GM12878 (cell line): ENCODE data around the gene MYL6B. TPM values are rescaled to one million over a fixed set of nuclear protein-coding genes. Genes with fewer than 3 reads are reported as not detected.

Experiments used
- ATF7 ChIP-seq: fragments of 450-650 bp; IDR thresholded peaks from 2 replicates; pipeline ENCODE4 v1.6.1; 2016; ENCODE audit warnings: low read depth, mild to moderate bottlenecking
- CBX3 ChIP-seq: fragments of 200-600 bp; sonication (generic); IDR thresholded peaks from 2 replicates; pipeline ENCODE4 v1.6.1; 2016; ENCODE audit warnings: low read depth, borderline replicate concordance
- CBX5 ChIP-seq: sonication (generic); IDR thresholded peaks from 2 replicates; pipeline ENCODE4 v1.6.1; 2016; ENCODE audit warnings: low read depth, moderate library complexity, mild to moderate bottlenecking, inconsistent platforms
- CHD1 ChIP-seq: IDR thresholded peaks from 2 replicates; pipeline ENCODE4 v1.6.1; 2012; ENCODE audit warnings: low read depth, low read length, improper control_type of control experiment
- EED ChIP-seq: sonication (generic); IDR thresholded peaks from 2 replicates; pipeline ENCODE4 v1.6.1; 2016; ENCODE audit warnings: antibody characterized with exemption, low read depth
- EP300 ChIP-seq, 2 experiments: fragments of 150-350 bp in 1 of 2; IDR thresholded peaks; 2 replicates each; pipeline ENCODE4 v1.6.1; 2011 to 2012; ENCODE audit warnings: low read depth in 2 of 2, low read length in 2 of 2, borderline replicate concordance in 1 of 2, improper control_type of control experiment in 1 of 2, inconsistent platforms in 1 of 2; ENCODE audit not compliant: control insufficient read depth in 1 of 2
- HDAC6 ChIP-seq: fragments of 200-600 bp; sonication (generic); IDR thresholded peaks from one replicate; pipeline ENCODE4 v1.8.0; 2017; ENCODE audit warnings: antibody characterized with exemption; ENCODE audit not compliant: unreplicated experiment
- HDGF ChIP-seq: fragments of 450-650 bp; IDR thresholded peaks from 2 replicates; pipeline ENCODE4 v1.6.1; 2016; ENCODE audit warnings: antibody characterized with exemption
- IRF4 ChIP-seq: IDR thresholded peaks from 2 replicates; pipeline ENCODE4 v1.6.1; 2011; ENCODE audit warnings: low read depth, low read length
- JUNB ChIP-seq: IDR thresholded peaks from 2 replicates; pipeline ENCODE4 v1.6.1; 2016; ENCODE audit warnings: antibody characterized with exemption, mild to moderate bottlenecking
- KAT2A ChIP-seq: conservative IDR thresholded peaks from 2 replicates; pipeline ENCODE4 v1.6.1; 2011; ENCODE audit warnings: low read depth, low read length; ENCODE audit not compliant: control insufficient read depth
- KLF5 ChIP-seq: fragments of 450-650 bp; IDR thresholded peaks from 2 replicates; pipeline ENCODE4 v1.6.1; 2014; ENCODE audit warnings: mild to moderate bottlenecking; ENCODE audit not compliant: partially characterized antibody
- MEF2A ChIP-seq: IDR thresholded peaks from 2 replicates; pipeline ENCODE4 v1.6.1; 2011; ENCODE audit warnings: low read depth, mild to moderate bottlenecking, low read length, moderate library complexity; ENCODE audit not compliant: insufficient read depth
- MTA3 ChIP-seq: IDR thresholded peaks from 2 replicates; pipeline ENCODE4 v1.6.1; 2012; ENCODE audit warnings: low read length, inconsistent platforms, borderline replicate concordance
- POLR2AphosphoS5 ChIP-seq: IDR thresholded peaks from 2 replicates; pipeline ENCODE4 v1.6.1; 2011; ENCODE audit warnings: mild to moderate bottlenecking, low read length, inconsistent platforms
- RAD51 ChIP-seq: fragments of 450-650 bp; IDR thresholded peaks from 2 replicates; pipeline ENCODE4 v1.6.1; 2016; ENCODE audit warnings: moderate library complexity, mild to moderate bottlenecking, inconsistent platforms
- SPI1 ChIP-seq: IDR thresholded peaks from 2 replicates; pipeline ENCODE4 v1.6.1; 2011; ENCODE audit warnings: low read depth, mild to moderate bottlenecking, low read length, moderate library complexity, borderline replicate concordance; ENCODE audit not compliant: insufficient read depth
- STAT3 ChIP-seq: IDR thresholded peaks from 2 replicates; pipeline ENCODE4 v1.6.1; 2011; ENCODE audit warnings: low read depth, low read length, improper control_type of control experiment
- SUPT20H ChIP-seq: IDR thresholded peaks from 2 replicates; pipeline ENCODE4 v1.6.1; 2011; ENCODE audit warnings: low read depth, mild to moderate bottlenecking, low read length, moderate library complexity, borderline replicate concordance; ENCODE audit not compliant: control insufficient read depth
- SUZ12 ChIP-seq: fragments of 200-600 bp; sonication (generic); IDR thresholded peaks from one replicate; pipeline ENCODE4 v1.6.1; 2018; ENCODE audit warnings: antibody characterized with exemption, mild to moderate bottlenecking; ENCODE audit not compliant: unreplicated experiment
- TAF1 ChIP-seq: IDR thresholded peaks from 2 replicates; pipeline ENCODE4 v1.6.1; 2011; ENCODE audit warnings: mild to moderate bottlenecking, low read depth, low read length, borderline replicate concordance
- TCF3 ChIP-seq: IDR thresholded peaks from 2 replicates; pipeline ENCODE4 v1.6.1; 2012; ENCODE audit warnings: low read depth, mild to moderate bottlenecking, low read length, borderline replicate concordance; ENCODE audit not compliant: insufficient read depth
- TCF7 ChIP-seq: IDR thresholded peaks from 2 replicates; pipeline ENCODE4 v1.6.1; 2014; ENCODE audit warnings: antibody characterized with exemption, borderline replicate concordance
- WRNIP1 ChIP-seq: IDR thresholded peaks from 2 replicates; pipeline ENCODE4 v1.6.1; 2011; ENCODE audit warnings: low read depth, low read length, improper control_type of control experiment, borderline replicate concordance
- YY1 ChIP-seq: IDR thresholded peaks from 2 replicates; pipeline ENCODE4 v1.6.1; 2011; ENCODE audit warnings: low read depth, mild to moderate bottlenecking, low read length
- ZNF274 ChIP-seq: IDR thresholded peaks from one replicate; pipeline ENCODE4 v1.8.0; 2011; ENCODE audit not compliant: insufficient read length, insufficient read depth
- ZNF384 ChIP-seq: IDR thresholded peaks from 2 replicates; pipeline ENCODE4 v1.6.1; 2012; ENCODE audit warnings: low read depth, mild to moderate bottlenecking, low read length, improper control_type of control experiment, borderline replicate concordance
- polyA plus RNA-seq, 11 experiments: library from polyadenylated mRNA; depleted of rRNA in 4 of 11; unstranded in 6 of 11; stranded (reverse) in 5 of 11; fragments of >200 nt; fragmentation: Nextera tagmentation in 4 of 11; fragmentation: Illumina TruSeq in 1 of 11; extraction: Ambion mirVana in 4 of 11; extraction: Trizol in 1 of 11; gene quantifications; 1 replicate in 1 of 11; 2 replicates in 10 of 11; pipeline versions ENCODE4 v1.2.1 to v1.2.3, GENCODE V29; 2011 to 2016; ENCODE audit warnings: inconsistent platforms in 2 of 11, missing spikeins in 2 of 11, low read depth in 1 of 11
- total RNA-seq, 4 experiments: library from RNA; depleted of rRNA in 3 of 4; stranded (reverse); fragments of >200 nt in 3 of 4; fragmentation: Illumina TruSeq in 1 of 4; extraction: Trizol in 1 of 4; gene quantifications; 2 replicates each; pipeline versions ENCODE4 v1.2.1 to v1.2.3, GENCODE V29; 2013 to 2021
- TF ChIP-seq, protein P1 (sequence below): fragments of 450-650 bp; IDR thresholded peaks from 2 replicates; pipeline ENCODE4 v1.6.1; 2017; ENCODE audit warnings: borderline replicate concordance
- TF ChIP-seq, protein P2 (sequence below): IDR thresholded peaks from 2 replicates; pipeline ENCODE4 v1.6.1; 2011; ENCODE audit warnings: mild to moderate bottlenecking, low read depth, low read length, moderate library complexity; ENCODE audit not compliant: insufficient replicate concordance
- TF ChIP-seq, protein P3 (sequence below): IDR thresholded peaks from 2 replicates; pipeline ENCODE4 v1.6.1; 2011; ENCODE audit warnings: borderline replicate concordance, low read depth, mild to moderate bottlenecking, moderate library complexity, mixed read lengths, low read length; ENCODE audit not compliant: insufficient read depth; ENCODE audit errors: extremely low read length

Gene MYL6B
- total and polyA plus RNA-seq, 10 of the 15 experiments (the other 5 are each of a cell fraction or from before 2014, with no cell fraction given) = 75.5 to 153 (median 114) TPM

DNA sequence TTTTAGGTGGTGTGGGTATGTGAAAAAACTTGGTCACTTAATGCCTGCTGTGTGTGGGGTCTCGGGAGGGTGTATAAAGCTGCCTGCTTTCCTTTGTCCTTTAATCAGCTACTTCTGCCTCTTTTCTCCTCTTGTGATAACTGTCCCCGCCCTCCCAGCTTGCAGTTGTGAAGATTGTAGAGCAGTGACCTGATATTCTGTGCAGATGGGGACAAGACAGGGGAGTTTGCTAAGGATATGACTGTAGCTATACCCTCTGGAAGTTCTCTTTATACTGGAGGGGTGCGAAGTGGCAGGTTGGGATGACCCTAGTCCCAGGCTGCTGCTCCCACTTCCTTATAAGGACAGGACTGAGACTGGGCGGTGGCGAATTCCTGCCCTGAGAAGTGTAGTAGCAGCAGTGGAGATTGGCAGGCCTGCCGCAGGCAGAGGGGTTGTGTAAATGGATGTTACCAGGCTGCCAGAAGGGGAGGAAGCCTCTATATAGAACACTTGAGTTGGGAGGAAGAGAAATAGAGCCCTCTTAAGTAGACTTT is 6.6 kb downstream of the MYL6B start (continued):
- TF ChIP-seq, protein P1, sequence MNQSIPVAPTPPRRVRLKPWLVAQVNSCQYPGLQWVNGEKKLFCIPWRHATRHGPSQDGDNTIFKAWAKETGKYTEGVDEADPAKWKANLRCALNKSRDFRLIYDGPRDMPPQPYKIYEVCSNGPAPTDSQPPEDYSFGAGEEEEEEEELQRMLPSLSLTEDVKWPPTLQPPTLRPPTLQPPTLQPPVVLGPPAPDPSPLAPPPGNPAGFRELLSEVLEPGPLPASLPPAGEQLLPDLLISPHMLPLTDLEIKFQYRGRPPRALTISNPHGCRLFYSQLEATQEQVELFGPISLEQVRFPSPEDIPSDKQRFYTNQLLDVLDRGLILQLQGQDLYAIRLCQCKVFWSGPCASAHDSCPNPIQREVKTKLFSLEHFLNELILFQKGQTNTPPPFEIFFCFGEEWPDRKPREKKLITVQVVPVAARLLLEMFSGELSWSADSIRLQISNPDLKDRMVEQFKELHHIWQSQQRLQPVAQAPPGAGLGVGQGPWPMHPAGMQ = no peak
- no peak for TF ChIP-seq ZNF384
- TF ChIP-seq CHD1 = 0 out of 2 replicates have a peak, but pooled peaks have one; percentile 53
- 0 out of 2 replicates have a peak, but pooled peaks have one; percentile 47 for TF ChIP-seq WRNIP1
- no peak for TF ChIP-seq TCF7
- no peak for TF ChIP-seq HDAC6
- no peak for TF ChIP-seq KLF5
- TF ChIP-seq ATF7 = no peak
- TF ChIP-seq SUPT20H = no peak
- TF ChIP-seq, protein P2, sequence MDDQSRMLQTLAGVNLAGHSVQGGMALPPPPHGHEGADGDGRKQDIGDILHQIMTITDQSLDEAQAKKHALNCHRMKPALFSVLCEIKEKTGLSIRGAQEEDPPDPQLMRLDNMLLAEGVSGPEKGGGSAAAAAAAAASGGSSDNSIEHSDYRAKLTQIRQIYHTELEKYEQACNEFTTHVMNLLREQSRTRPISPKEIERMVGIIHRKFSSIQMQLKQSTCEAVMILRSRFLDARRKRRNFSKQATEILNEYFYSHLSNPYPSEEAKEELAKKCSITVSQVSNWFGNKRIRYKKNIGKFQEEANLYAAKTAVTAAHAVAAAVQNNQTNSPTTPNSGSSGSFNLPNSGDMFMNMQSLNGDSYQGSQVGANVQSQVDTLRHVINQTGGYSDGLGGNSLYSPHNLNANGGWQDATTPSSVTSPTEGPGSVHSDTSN = peak; percentile 22
- TF ChIP-seq ZNF274 = no peak
- no peak for TF ChIP-seq YY1
- no peak for TF ChIP-seq EP300 (IDR thresholded peaks at IDR 0.05; ENCODE audit: borderline replicate concordance in 1 of 2, control insufficient read depth in 1 of 2, low read depth in 2 of 2, low read length in 2 of 2)
- no peak for TF ChIP-seq KAT2A
- TF ChIP-seq, protein P3, sequence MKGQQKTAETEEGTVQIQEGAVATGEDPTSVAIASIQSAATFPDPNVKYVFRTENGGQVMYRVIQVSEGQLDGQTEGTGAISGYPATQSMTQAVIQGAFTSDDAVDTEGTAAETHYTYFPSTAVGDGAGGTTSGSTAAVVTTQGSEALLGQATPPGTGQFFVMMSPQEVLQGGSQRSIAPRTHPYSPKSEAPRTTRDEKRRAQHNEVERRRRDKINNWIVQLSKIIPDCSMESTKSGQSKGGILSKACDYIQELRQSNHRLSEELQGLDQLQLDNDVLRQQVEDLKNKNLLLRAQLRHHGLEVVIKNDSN = no peak
- TF ChIP-seq EED = no peak
- TF ChIP-seq MTA3 = 0 out of 2 replicates have a peak, but pooled peaks have one; percentile 27
- peak; percentile 10; the same call in 1 of the 2 replicates for TF ChIP-seq SPI1
- TF ChIP-seq POLR2AphosphoS5 = no peak
- TF ChIP-seq STAT3 = no peak
- 0 out of 2 replicates have a peak, but pooled peaks have one; percentile 16 for TF ChIP-seq TAF1
- no peak for TF ChIP-seq HDGF
- TF ChIP-seq TCF3 = no peak
- no peak for TF ChIP-seq JUNB
- TF ChIP-seq CBX3 = no peak
- no peak for TF ChIP-seq SUZ12
- TF ChIP-seq MEF2A = no peak
- TF ChIP-seq IRF4 = no peak
- TF ChIP-seq RAD51 = no peak
- TF ChIP-seq CBX5 = no peak
